HL-60 (cell line): ENCODE data around the gene AMPD3.

ENCODE experiments used
- DNase-seq, 2 experiments: peaks; one replicate each; pipeline ENCODE4 v3.0.0-alpha.2; 2010 to 2020; ENCODE audit warnings: low read depth in 1 of 2, low spot score in 1 of 2
- H3K27ac ChIP-seq: fragments of 250-450 bp; sonication (Bioruptor Pico); replicated peaks from 2 replicates; pipeline ENCODE4 v1.5.1; 2020; ENCODE audit warnings: mild to moderate bottlenecking, moderate library complexity
- H3K27me3 ChIP-seq: fragments of 250-450 bp; sonication (Bioruptor Pico); 2 replicates; pipeline ENCODE4 v1.5.1; 2021; ENCODE audit warnings: mild to moderate bottlenecking, moderate library complexity; ENCODE audit not compliant: insufficient read depth, poor library complexity, severe bottlenecking
- H3K4me3 ChIP-seq: replicated peaks from 2 replicates; pipeline ENCODE4 v1.5.1; 2011; ENCODE audit warnings: mild to moderate bottlenecking, control low read depth, low read length; ENCODE audit not compliant: insufficient read depth
- GABPA ChIP-seq: IDR thresholded peaks from 2 replicates; pipeline ENCODE4 v1.6.1; 2012; ENCODE audit warnings: low read depth
- POLR2AphosphoS5 ChIP-seq: IDR thresholded peaks from 2 replicates; pipeline ENCODE4 v1.6.1; 2012; ENCODE audit warnings: low read depth
- SPI1 ChIP-seq: IDR thresholded peaks from 2 replicates; pipeline ENCODE4 v1.6.1; 2012; ENCODE audit warnings: low read depth, mild to moderate bottlenecking, borderline replicate concordance
- TF ChIP-seq, protein P1 (sequence below): IDR thresholded peaks from 2 replicates; pipeline ENCODE4 v1.6.1; 2012; ENCODE audit warnings: low read depth; ENCODE audit not compliant: insufficient replicate concordance
- TF ChIP-seq, protein P2 (sequence below): IDR thresholded peaks from one replicate; pipeline ENCODE4 v1.5.1; 2011; ENCODE audit warnings: low read length, control low read depth, inconsistent platforms; ENCODE audit not compliant: insufficient read depth

The AMPD3 gene

DNA sequence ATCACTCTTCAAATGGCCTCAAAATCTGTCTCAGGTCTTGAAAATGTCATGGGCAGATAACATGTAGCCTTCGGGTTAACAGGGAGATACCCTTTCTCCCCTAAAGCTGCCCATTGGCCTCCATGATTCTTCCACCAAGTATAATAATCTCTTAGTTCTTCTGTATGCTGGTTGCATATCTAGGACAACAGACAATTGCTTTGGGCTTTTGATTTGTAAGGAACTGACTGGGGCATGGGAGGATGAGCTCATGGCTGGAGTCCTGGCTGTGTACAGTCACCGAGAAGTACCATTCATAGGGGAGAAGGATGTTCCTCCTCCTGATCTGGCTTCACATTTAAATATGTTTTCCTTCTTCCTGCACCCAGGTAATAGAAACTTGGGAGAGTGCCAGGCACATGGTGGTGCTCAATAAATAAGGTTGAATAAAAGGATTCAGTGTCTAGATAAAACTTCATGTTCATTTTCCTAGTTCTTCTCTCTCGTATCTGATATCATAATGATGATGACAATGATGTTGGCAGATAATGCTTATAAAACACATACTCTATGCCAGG, 2.8 kb upstream of the AMPD3 start:
- H3K4me3 ChIP-seq: no peak overlapping the region
- DNase-seq: no peak
- no peaks in the 10 kb centered on the region for H3K27me3 ChIP-seq
- H3K27ac ChIP-seq: no peak overlapping the region; the same call in 1 of the 2 replicates
- TF ChIP-seq, protein P1, sequence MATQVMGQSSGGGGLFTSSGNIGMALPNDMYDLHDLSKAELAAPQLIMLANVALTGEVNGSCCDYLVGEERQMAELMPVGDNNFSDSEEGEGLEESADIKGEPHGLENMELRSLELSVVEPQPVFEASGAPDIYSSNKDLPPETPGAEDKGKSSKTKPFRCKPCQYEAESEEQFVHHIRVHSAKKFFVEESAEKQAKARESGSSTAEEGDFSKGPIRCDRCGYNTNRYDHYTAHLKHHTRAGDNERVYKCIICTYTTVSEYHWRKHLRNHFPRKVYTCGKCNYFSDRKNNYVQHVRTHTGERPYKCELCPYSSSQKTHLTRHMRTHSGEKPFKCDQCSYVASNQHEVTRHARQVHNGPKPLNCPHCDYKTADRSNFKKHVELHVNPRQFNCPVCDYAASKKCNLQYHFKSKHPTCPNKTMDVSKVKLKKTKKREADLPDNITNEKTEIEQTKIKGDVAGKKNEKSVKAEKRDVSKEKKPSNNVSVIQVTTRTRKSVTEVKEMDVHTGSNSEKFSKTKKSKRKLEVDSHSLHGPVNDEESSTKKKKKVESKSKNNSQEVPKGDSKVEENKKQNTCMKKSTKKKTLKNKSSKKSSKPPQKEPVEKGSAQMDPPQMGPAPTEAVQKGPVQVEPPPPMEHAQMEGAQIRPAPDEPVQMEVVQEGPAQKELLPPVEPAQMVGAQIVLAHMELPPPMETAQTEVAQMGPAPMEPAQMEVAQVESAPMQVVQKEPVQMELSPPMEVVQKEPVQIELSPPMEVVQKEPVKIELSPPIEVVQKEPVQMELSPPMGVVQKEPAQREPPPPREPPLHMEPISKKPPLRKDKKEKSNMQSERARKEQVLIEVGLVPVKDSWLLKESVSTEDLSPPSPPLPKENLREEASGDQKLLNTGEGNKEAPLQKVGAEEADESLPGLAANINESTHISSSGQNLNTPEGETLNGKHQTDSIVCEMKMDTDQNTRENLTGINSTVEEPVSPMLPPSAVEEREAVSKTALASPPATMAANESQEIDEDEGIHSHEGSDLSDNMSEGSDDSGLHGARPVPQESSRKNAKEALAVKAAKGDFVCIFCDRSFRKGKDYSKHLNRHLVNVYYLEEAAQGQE: no peak
- no peak for TF ChIP-seq POLR2AphosphoS5
- no peak for TF ChIP-seq GABPA
- TF ChIP-seq, protein P2, sequence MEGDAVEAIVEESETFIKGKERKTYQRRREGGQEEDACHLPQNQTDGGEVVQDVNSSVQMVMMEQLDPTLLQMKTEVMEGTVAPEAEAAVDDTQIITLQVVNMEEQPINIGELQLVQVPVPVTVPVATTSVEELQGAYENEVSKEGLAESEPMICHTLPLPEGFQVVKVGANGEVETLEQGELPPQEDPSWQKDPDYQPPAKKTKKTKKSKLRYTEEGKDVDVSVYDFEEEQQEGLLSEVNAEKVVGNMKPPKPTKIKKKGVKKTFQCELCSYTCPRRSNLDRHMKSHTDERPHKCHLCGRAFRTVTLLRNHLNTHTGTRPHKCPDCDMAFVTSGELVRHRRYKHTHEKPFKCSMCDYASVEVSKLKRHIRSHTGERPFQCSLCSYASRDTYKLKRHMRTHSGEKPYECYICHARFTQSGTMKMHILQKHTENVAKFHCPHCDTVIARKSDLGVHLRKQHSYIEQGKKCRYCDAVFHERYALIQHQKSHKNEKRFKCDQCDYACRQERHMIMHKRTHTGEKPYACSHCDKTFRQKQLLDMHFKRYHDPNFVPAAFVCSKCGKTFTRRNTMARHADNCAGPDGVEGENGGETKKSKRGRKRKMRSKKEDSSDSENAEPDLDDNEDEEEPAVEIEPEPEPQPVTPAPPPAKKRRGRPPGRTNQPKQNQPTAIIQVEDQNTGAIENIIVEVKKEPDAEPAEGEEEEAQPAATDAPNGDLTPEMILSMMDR: no peak
- TF ChIP-seq SPI1: no peak

DNA sequence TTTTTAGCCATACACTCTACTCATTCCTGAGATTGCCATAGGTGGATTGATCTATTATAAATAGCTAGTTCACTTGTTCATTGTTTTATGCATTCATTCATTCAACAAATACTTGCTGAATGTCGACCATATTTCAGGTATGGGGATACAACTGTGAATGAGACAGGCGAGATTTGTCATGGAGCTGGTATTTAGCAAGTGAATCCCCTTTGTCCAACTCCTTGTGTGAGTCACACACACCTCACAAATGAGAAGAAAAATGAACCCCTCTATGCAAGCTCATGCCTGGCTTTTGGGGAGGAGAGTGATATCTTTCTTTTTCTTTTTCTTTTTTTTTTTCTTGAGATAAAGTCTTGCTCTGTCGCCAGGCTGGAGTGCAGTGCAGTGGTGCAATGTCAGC, 1.8 kb upstream of the AMPD3 start:
- H3K27ac ChIP-seq: no peak overlapping the region
- TF ChIP-seq, protein P1: no peak
- TF ChIP-seq POLR2AphosphoS5 (no peak), GABPA (no peak), SPI1 (no peak)
- TF ChIP-seq, protein P2: no peak
- no peak for DNase-seq
- no peak overlapping the region for H3K4me3 ChIP-seq
- H3K27me3 ChIP-seq: no peaks in the 10 kb centered on the region

DNA sequence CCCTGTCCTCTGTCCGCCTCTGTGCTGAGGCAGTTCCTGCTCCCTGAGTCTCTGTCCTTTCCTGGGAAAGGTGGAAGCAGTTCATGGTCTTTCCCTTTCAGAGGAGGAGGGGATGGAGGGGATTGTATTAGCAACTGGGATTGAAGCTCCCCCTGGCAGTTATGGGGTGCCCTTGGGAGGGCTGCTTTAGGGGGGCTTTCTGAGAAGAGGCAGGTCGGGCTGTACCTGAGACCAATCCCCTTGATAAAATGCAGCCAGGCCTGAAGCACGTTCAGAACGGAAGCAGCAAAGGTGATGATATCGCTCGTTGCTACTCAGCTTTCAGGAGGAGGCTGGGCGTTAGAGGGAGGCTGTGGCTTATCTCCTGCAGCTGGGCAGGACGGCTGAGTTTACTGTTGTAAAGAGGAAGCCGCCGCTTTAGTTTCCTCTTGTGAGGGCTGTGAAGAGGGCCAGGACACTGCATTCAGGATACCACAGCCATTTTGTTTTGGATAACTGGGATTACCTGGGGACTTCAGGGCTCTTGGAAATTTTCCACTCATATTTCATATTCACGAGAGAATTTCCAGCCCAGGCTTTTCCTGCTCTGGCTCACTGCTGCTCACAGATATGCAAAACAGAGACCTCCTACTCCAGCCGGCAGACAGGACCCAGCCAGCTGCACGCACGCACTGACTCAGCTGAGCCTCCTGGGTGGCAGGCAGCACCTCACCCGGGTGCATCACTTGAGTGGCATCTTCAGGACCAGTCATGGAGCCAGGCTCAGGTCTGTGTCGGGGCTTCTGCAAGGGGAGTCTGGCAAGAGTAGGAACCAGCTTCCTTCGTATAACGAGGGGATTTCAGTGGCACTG, 798 bp downstream of the AMPD3 start:
- DNase-seq: peak; percentile 52 to 95
- peak; percentile 89 for TF ChIP-seq SPI1
- TF ChIP-seq POLR2AphosphoS5: peak; percentile 74
- TF ChIP-seq, protein P2: no peak
- no peak for TF ChIP-seq GABPA
- TF ChIP-seq, protein P1: peak; percentile 62
- peak overlapping the region; percentile 60 for H3K4me3 ChIP-seq
- H3K27me3 ChIP-seq: no peaks in the 10 kb centered on the region
- peak overlapping the region; percentile 81 for H3K27ac ChIP-seq
